MM.1S (cell line): ENCODE data around the gene SAMSN1.

Experiments used
- DNase-seq: peaks from one replicate; pipeline ENCODE4 v3.0.0-alpha.2; 2015
- H2AFZ ChIP-seq: fragments of 300-600 bp; sonication (generic); 2 replicates; pipeline ENCODE4 v1.6.0; 2016; ENCODE audit warnings: antibody characterized with exemption, low read length
- H3F3A ChIP-seq: fragments of 300-600 bp; sonication (generic); 2 replicates; pipeline ENCODE4 v1.6.1; 2016; ENCODE audit warnings: mild to moderate bottlenecking, antibody characterized with exemption, low read length, moderate library complexity, mixed read lengths; ENCODE audit not compliant: insufficient read depth
- H3K27ac ChIP-seq: fragments of 300-600 bp; sonication (generic); 2 replicates; pipeline ENCODE4 v1.5.1; 2016; ENCODE audit warnings: mild to moderate bottlenecking, low read length
- H3K27me3 ChIP-seq: fragments of 300-600 bp; sonication (generic); replicated peaks from 2 replicates; pipeline ENCODE4 v1.6.0; 2016; ENCODE audit warnings: low read length; ENCODE audit not compliant: insufficient read depth
- H3K36me3 ChIP-seq: fragments of 300-600 bp; sonication (generic); replicated peaks from 2 replicates; pipeline ENCODE4 v1.6.1; 2016; ENCODE audit warnings: mild to moderate bottlenecking, low read length, mixed read lengths; ENCODE audit not compliant: insufficient read depth
- H3K4me1 ChIP-seq: fragments of 300-600 bp; sonication (generic); 2 replicates; pipeline ENCODE4 v1.6.1; 2016; ENCODE audit warnings: low read length, mixed read lengths
- H3K4me2 ChIP-seq: fragments of 300-600 bp; sonication (generic); 2 replicates; pipeline ENCODE4 v1.6.0; 2016; ENCODE audit warnings: low read depth, low read length
- H3K4me3 ChIP-seq: fragments of 300-600 bp; sonication (generic); 2 replicates; pipeline ENCODE4 v1.5.1; 2016; ENCODE audit warnings: low read length, mixed read lengths
- H3K79me2 ChIP-seq: fragments of 300-600 bp; sonication (generic); 2 replicates; pipeline ENCODE4 v1.6.1; 2016; ENCODE audit warnings: mixed run types, low read length, mixed read lengths
- H3K9ac ChIP-seq: fragments of 300-600 bp; sonication (generic); 2 replicates; pipeline ENCODE4 v1.6.1; 2016; ENCODE audit warnings: low read length, mixed read lengths
- H3K9me2 ChIP-seq: fragments of 300-600 bp; sonication (generic); replicated peaks from 2 replicates; pipeline ENCODE4 v1.6.1; 2016; ENCODE audit warnings: mild to moderate bottlenecking, low read length, mixed read lengths; ENCODE audit not compliant: insufficient read depth
- H3K9me3 ChIP-seq: fragments of 300-600 bp; sonication (generic); replicated peaks from 2 replicates; pipeline ENCODE4 v1.6.1; 2016; ENCODE audit warnings: mild to moderate bottlenecking, low read length, mixed read lengths; ENCODE audit not compliant: insufficient read depth
- H4K20me1 ChIP-seq: fragments of 300-600 bp; sonication (generic); 2 replicates; pipeline ENCODE4 v1.6.1; 2016; ENCODE audit warnings: mild to moderate bottlenecking, low read length, moderate library complexity, mixed read lengths; ENCODE audit not compliant: insufficient read depth
- CTCF ChIP-seq: fragments of 300-600 bp; sonication (generic); IDR thresholded peaks from 2 replicates; pipeline ENCODE4 v1.5.1; 2016; ENCODE audit warnings: antibody characterized with exemption, low read length, mixed read lengths
- EZH2 ChIP-seq: fragments of 300-600 bp; sonication (generic); optimal IDR thresholded peaks from 2 replicates; pipeline ENCODE3; 2017; ENCODE audit warnings: low read depth, mild to moderate bottlenecking, antibody characterized with exemption, low read length, mixed read lengths
- EZH2phosphoT487 ChIP-seq: fragments of 300-600 bp; sonication (generic); IDR thresholded peaks from 2 replicates; pipeline ENCODE4 v1.6.1; 2018; ENCODE audit warnings: antibody characterized with exemption, low read length

SAMSN1 gene

GRCh38 chr21:14466715-14467114 lies 79.4 kb downstream of the SAMSN1 start:
- no peak overlapping the region for H3K4me3 ChIP-seq
- H3K4me2 ChIP-seq: no peak overlapping the region
- H3F3A ChIP-seq: no peaks in the 10 kb centered on the region
- no peaks in the 10 kb centered on the region for H3K9me2 ChIP-seq
- DNase-seq: no peak
- no peaks in the 10 kb centered on the region for H3K36me3 ChIP-seq
- no peaks in the 10 kb centered on the region for H3K9me3 ChIP-seq
- H3K79me2 ChIP-seq: no peaks in the 10 kb centered on the region
- no peaks in the 10 kb centered on the region for H4K20me1 ChIP-seq
- H3K9ac ChIP-seq: no peak overlapping the region
- TF ChIP-seq EZH2phosphoT487 (no peak), EZH2 (no peak), CTCF (no peak)
- H3K27ac ChIP-seq: no peak overlapping the region
- H2AFZ ChIP-seq: no peak overlapping the region
- no peaks in the 10 kb centered on the region for H3K4me1 ChIP-seq
- no peaks in the 10 kb centered on the region for H3K27me3 ChIP-seq

GRCh38 chr21:14457762-14458161 lies 88.4 kb downstream of the SAMSN1 start:
- Histone ChIP-seq H3K79me2 (no peaks in the 10 kb centered on the region), H3K9ac (no peak overlapping the region), H3K4me1 (peaks cover 24% of the 10 kb centered on the region), H3K4me2 (no peak overlapping the region), H3K4me3 (no peak overlapping the region), H3K36me3 (no peaks in the 10 kb centered on the region), H3K27ac (no peak overlapping the region), H3K27me3 (no peaks in the 10 kb centered on the region), H3K9me3 (no peaks in the 10 kb centered on the region), H4K20me1 (no peaks in the 10 kb centered on the region), H3K9me2 (no peaks in the 10 kb centered on the region), H2AFZ (no peak overlapping the region), H3F3A (peaks cover 21% of the 10 kb centered on the region)
- DNase-seq: no peak
- TF ChIP-seq EZH2phosphoT487: no peak
- no peak for TF ChIP-seq EZH2
- TF ChIP-seq CTCF: no peak

GRCh38 chr21:14456911-14457310 lies 89.2 kb downstream of the SAMSN1 start:
- H3K79me2 ChIP-seq: no peaks in the 10 kb centered on the region
- H3K9me3 ChIP-seq: no peaks in the 10 kb centered on the region
- peaks cover 21% of the 10 kb centered on the region for H3F3A ChIP-seq
- H3K4me2 ChIP-seq: no peak overlapping the region
- no peaks in the 10 kb centered on the region for H3K27me3 ChIP-seq
- no peak overlapping the region for H3K27ac ChIP-seq
- no peak overlapping the region for H3K4me3 ChIP-seq
- no peaks in the 10 kb centered on the region for H3K9me2 ChIP-seq
- DNase-seq: no peak
- H3K4me1 ChIP-seq: peaks cover 28% of the 10 kb centered on the region
- no peak for TF ChIP-seq EZH2phosphoT487
- TF ChIP-seq EZH2: no peak
- no peak for TF ChIP-seq CTCF
- no peaks in the 10 kb centered on the region for H4K20me1 ChIP-seq
- H3K9ac ChIP-seq: no peak overlapping the region
- no peak overlapping the region for H2AFZ ChIP-seq
- H3K36me3 ChIP-seq: no peaks in the 10 kb centered on the region
